Epithelial cell of proximal tubule (primary cell): Measurements from ENCODE around the gene ACSF3. TPM values are rescaled to one million over a fixed set of nuclear protein-coding genes. Genes with fewer than 3 reads are reported as not detected.
"Not testable (repeated sequence)": the region's sequence is repeated elsewhere in the genome, so short reads cannot be mapped to it uniquely, and the experiment has no call there.

Experiments used
- DNase-seq: peaks from one replicate; pipeline ENCODE4 v3.0.0-alpha.2; 2011; ENCODE audit warnings: low read depth
- H3K4me3 ChIP-seq: 2 replicates; pipeline ENCODE4 v1.5.1; 2011; ENCODE audit warnings: low read depth, mild to moderate bottlenecking, low read length
- CTCF ChIP-seq: conservative IDR thresholded peaks from 2 replicates; pipeline ENCODE4 v1.5.1; 2012; ENCODE audit warnings: low read depth, mild to moderate bottlenecking, low read length
- total RNA-seq: library from RNA; depleted of rRNA; stranded (reverse); fragments of >200 nt; gene quantifications from 2 replicates; pipeline ENCODE4 v1.2.3, GENCODE V29; 2015

ACSF3 gene
- total RNA-seq, 1 donor from 2014 or later: 16.5 TPM

GRCh38 chr16:89187032-89187769, 93.5 kb downstream of the ACSF3 start:
- DNase-seq: no peak
- H3K4me3 ChIP-seq: no peak overlapping the region
- TF ChIP-seq CTCF: no peak

- no peak for DNase-seq
- no peak for TF ChIP-seq CTCF
- no peak overlapping the region for H3K4me3 ChIP-seq
Observed at GRCh38 chr16:89187770-89188392, 94.2 kb downstream of the ACSF3 start.

- not testable (repeated sequence) for H3K4me3 ChIP-seq, DNase-seq
Observed at GRCh38 chr16:89188471-89189357, 95.1 kb downstream of the ACSF3 start.

GRCh38 chr16:89189358-89190025, 95.8 kb downstream of the ACSF3 start:
- no peak for TF ChIP-seq CTCF
- no peak overlapping the region for H3K4me3 ChIP-seq
- DNase-seq: no peak

- no peak for TF ChIP-seq CTCF
- H3K4me3 ChIP-seq: no peak overlapping the region
- no peak for DNase-seq
Observed at GRCh38 chr16:89190150-89190958, 96.7 kb downstream of the ACSF3 start.

GRCh38 chr16:89191033-89191900, 97.6 kb downstream of the ACSF3 start:
- no peak overlapping the region for H3K4me3 ChIP-seq
- no peak for DNase-seq
- no peak for TF ChIP-seq CTCF
